IPS-11a (cell line): Measurements from ENCODE around the gene NEUROG1.

Experiments
- H3K4me3 ChIP-seq: one replicate; pipeline ENCODE4 v1.5.1; 2013; ENCODE audit warnings: low read depth, low read length, control low read depth

The NEUROG1 gene

DNA sequence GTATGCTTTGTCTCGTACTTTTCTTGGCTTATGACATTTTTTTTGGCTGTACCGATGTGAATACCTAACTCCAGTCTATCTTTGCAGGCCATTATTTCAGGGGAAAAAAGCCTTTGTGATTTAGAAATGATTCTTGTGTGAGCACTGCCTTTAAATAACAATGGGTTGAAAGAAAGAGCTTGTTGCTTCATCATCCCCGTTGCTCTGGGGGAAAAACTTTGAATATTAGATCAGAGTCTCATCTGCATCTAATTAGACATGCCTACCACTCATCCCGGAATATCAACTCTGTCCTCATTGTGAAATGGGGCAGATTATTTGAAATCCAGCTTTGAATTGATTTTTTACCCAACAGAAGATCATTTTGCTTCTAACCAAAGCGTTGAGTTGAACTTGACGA, 29.5 kb upstream of the NEUROG1 start:
- no peak overlapping the region for H3K4me3 ChIP-seq

DNA sequence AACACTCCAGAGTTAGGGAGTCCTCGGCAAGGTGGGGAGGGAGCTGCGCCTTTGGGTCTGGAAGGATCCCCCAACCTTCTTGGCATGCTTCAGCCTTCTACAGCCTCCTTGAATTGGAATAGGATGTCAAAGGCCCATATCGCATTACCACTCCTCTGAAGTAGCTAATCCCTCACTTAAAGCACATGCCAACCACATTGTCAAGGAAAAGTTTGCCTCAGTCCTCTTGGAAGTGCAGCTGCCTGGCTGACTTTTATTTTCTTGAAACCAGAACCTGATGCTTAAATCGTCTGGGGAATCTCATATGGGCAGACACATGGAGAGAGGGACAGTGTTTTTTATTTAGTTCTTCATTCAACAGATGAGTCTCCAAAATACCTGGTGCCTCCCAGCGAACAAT, 28.6 kb upstream of the NEUROG1 start:
- H3K4me3 ChIP-seq = no peak overlapping the region

DNA sequence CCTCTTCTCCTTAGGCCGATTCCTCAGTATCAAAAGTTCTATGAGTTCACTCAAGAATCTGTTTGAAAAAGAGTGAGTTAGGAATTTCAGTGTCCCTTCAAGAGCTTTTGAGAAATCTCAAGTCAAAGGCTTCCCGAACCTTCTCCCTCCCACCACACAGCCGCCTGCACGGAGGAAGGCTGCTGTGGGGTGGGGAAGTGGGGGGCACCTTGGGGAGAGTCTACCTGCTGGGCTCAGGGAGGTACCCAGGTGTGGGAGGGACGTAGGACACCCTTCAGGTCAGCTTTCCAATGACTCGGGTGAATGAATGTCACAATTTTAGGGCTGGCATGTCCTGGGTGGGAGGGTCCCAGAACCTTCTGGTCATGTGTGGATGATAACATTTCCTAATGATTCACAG, 25.5 kb upstream of the NEUROG1 start:
- H3K4me3 ChIP-seq = no peak overlapping the region

DNA sequence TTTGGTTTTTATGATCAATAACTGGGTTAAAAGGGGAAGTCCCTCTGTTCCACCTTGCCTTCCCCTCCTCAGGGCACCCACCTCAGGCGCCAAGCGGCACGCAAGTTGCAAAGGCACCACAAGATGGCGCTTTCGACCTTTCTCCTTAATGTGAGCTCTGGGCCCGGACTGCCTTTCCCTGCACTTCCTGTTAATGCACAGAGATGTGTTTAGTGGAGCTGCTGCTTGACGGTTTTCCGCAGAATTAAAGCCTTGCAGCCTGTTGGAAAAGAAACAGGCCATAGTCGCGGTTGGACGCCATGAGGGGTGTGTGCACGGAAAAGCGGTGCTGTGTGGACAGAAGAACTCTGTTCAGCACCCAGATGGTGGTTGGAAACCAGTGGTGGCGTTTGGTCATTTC, 25.1 kb upstream of the NEUROG1 start:
- H3K4me3 ChIP-seq = no peak overlapping the region

DNA sequence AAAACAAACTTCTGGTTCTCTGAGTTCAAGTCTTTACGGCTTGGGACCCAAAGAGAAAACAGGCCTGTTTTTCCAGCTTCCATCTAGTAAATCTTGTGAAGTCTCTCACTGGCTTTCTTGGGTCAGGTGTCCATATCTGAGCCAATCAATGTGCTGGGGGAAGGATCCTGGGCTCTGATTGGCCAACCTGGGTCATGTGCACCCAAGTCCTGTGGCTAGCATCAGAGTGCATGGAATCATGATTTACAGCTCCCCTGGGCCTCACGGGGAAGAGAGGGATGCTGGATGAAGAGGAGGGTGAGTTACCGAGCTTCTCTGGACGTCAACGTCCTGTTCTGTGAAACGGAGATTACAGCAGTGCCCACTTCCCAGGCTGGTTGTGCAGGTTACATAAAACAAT, 23.6 kb upstream of the NEUROG1 start:
- no peak overlapping the region for H3K4me3 ChIP-seq

DNA sequence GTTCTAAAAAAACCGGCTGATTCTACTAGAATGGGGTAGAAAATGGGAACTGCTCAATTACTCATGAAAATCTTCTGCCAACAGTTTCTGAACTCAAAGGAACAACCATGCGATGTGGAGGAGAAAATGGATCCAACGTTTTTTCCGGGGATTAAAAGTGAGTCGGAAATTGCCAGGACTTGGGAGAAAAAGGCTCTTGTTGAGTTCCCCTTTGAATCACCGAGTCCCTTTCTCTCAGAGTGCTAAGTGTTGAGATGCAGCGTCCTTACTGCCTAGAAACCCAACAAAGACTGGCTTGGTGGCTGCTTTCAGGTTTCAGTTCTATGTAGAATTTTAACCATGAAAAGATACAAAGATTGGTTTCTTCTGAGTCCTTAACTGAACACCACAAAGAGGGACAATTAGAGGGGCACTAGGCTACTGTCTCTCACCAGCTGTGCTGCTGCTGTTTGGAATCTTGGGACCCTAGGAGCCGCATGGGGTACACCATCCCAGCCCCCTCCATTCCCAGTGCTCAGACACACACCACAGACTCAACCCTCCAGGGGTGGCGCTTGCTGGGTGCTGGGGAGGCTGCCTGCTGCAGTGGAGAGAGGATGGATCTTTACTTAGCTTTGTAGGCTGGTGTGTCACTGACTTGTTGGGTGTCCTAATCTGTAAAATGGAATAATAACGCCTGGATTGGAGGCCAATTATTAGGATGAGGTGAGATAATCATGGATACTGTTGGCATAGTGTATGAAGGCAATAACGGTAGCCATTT, 21.5 kb upstream of the NEUROG1 start:
- H3K4me3 ChIP-seq = no peak overlapping the region

DNA sequence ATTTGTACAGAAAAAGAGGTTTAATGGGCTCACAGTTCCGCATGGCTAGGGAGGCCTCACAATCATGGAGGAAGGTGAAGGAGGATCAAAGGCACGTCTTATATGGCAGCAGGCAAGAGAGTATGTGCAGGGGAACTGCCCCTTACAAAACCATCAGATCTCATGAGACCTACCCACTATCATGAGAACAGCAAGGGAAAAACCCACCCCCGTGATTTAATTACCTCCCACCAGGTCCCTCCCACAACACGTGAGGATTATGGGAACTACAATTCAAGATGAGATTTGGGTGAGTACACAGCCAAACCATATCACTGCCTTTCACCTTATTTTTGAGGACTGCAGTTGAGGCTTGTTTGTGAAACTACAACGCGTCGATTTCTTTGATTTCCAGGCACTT, 20.9 kb upstream of the NEUROG1 start:
- H3K4me3 ChIP-seq = no peak overlapping the region

DNA sequence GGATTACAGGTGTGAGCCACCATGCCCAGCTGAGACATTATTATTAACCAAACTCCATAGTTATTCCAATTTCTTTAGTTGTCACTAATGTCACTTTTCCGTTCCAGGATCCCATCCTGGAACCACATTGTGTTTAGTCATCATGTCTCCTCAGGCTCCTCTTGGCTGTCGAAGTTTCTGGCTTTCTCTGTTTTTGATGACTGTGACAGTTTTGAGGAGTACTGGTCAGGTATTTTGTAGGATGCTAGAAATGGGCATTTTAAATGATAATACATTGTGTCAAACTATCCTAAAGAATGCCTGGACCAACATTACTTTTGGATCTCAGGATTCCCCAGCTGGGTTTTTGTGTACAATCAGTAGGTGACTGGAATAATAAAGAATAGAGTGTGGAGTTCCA, 19.8 kb upstream of the NEUROG1 start:
- H3K4me3 ChIP-seq = no peak overlapping the region

DNA sequence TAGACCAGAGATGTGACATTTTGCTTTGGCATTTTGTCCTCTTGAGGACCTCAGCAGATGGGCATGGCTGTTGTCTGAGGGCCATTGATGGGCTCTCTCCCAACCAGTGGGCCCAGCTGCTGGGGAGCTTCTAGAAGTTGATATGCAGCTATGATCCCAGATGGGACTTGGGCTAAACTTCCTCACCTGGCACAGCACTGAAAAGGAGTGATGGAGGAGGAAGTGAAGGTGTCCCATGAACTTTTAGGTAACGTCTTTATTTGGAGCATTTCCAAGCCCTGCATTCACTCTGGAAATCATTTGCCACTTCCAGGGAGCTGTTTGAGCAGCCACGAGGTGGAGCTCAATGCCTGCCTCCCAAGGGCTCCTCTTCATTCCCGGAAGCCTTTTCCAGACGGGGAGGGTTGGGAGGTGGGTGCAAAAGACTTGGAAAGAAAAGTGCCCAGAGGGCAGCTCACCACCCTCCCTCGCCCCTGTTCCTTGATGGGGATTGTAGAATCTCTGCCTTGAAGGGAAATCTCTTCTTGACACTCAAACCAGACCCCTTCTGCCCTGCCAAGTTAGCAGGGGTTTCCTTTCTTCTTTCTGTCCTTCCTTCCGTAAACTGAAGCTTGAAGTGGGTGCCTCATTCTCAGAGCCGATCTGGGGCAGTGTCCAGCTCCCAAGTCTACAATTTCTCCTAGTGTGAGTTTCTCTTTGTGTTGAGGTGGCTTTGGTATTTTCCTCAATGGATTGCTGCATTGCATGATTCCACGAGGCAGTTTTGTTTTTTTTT, 18.1 kb upstream of the NEUROG1 start:
- H3K4me3 ChIP-seq = no peak overlapping the region

DNA sequence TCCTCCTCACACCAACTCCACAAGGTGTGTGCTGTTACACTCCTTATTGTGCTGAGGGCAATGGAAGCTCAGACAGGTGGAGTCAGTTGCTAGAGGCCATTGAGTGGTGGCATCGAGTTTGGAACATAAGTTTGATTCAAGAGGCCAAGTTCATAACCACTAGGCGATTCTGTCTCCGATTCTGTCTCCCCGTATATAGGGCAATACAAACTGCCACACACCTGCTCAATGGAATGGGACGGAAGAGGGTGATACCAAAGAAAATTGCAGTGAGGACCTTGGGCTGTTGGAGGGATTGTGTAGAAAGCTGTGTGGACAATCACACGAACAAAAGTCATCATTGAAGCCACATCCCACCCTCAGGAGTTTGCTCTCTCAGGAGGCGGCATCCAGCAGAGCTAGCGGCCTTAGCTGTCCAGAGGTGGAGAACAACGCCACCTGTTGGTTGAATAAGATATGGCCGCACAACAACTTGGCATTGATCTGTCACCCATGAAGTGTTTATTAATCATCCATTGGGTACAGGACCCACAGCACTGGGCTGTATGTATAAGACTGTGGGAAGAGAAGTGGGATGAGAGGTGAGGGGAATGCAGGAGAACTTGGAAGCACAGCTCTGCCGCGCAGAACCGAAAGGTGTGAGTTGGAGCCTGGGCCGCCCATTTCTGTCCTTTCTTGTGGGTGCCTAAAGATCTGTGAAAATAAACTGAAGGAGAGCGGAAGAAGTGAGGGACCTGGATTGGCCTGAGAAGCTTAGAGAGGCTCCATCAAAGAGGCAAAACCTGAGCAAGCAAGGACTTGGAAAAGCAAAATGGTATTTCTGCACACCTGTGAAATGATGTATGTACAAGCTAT, 16.1 kb upstream of the NEUROG1 start:
- no peak overlapping the region for H3K4me3 ChIP-seq

DNA sequence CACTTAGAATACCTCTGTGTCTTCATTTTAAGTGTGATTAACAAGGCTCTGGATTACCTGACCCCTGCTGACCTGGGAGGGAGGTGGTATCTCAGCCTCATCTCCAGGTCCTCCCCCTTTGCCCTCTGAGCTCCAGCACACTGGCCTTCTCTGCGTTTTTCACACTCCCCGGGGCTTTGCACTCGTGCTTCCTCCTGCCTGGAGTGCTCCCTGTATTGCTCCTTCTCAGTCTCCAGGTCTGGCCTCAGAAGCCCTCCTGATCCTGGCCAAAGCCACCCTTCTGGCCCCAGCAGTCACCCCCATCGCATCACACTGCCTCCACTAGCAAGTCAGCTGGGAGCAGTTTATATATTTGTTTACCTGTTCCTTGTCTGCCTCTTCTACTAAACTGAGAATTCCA, 13.6 kb upstream of the NEUROG1 start:
- H3K4me3 ChIP-seq = no peak overlapping the region

DNA sequence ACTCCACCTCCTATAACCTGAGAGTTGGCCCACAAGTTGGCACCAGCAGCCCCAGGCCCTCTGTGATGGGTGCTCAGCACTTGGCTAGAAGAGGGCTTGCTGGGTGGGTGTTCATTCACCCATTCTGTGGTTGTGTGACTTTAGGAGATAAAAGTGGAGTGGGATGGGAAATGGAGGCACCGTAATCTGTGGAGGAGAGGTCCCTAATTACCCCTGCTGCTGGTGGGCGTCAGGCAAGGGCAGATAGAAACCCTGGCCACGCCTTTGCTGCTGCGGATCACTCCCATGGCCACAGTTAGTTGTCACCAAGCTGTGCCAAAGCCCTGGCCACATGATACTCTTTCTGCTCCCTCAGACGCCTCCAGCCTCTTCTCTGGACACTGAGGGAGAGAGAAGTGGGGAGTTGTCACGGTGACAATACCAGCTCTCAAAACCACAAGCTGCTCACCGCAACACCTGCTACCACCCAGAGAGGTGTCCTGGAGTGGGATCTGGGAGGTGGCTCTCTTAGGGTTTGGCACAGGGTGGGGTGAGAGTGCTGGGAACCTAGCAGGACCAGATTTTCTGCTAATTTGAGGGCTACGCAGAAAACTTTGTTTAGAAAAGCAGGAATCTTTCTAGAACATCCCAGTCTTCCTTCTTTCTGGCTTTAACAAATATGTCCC, 12.0 kb upstream of the NEUROG1 start:
- H3K4me3 ChIP-seq = no peak overlapping the region

DNA sequence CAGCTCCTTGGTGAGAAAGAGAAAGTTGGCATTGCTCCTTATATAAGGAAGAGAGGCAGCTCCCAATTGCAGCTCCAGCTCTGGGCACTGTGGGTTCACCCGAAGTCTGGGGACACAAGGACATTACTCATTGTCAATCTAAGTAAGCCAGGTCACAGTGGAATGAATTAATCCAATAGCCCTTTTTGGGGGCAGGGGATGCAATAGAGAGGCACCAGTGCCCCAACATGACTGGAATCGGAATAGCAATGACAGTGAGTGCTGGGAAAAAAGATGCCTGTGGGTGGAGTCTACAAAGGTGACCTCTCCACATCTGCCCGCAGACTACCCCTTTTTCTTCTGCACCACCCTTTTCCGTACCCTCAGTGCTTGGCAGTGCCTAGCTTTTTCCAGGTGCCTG, 11.1 kb upstream of the NEUROG1 start:
- H3K4me3 ChIP-seq = no peak overlapping the region

DNA sequence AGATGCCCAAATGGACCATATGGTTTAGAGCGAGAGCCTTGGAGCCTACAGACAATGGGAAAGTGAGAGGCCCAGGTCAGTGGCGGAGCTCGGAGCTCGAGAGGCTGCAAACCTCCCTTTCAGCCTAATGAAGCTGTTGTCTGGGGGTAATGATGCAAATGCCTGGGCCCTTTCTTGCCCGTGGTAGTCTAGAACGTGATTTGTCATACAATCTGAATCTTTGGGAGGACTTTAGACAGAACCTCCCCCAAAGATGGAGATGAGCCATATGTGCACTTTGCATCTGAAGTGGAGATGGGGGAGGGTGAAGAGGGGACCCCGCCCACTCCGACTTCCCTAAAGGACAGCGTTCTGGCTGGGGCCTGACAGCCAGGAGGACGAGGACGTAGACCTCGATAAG, 10.3 kb upstream of the NEUROG1 start:
- no peak overlapping the region for H3K4me3 ChIP-seq

DNA sequence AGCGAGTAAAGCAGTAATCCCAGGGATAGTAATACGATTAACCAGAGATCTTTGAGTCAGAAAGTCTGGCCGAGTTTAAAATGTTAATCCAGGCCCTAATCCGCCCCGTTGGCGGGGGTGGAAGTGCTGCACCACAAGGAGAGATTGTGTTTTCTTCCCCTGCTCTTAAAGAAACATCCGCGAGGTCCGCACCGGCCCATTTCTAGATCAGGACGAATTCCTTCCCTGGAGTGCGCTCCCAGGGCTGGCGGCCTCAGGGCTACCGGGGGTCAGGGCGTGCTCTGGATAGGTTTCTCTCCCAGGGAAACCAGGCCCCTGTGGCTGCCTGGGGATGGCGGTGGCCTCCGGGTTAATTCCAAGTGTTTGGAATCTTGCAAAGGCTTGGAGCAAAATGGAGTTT, 9.3 kb upstream of the NEUROG1 start:
- no peak overlapping the region for H3K4me3 ChIP-seq

DNA sequence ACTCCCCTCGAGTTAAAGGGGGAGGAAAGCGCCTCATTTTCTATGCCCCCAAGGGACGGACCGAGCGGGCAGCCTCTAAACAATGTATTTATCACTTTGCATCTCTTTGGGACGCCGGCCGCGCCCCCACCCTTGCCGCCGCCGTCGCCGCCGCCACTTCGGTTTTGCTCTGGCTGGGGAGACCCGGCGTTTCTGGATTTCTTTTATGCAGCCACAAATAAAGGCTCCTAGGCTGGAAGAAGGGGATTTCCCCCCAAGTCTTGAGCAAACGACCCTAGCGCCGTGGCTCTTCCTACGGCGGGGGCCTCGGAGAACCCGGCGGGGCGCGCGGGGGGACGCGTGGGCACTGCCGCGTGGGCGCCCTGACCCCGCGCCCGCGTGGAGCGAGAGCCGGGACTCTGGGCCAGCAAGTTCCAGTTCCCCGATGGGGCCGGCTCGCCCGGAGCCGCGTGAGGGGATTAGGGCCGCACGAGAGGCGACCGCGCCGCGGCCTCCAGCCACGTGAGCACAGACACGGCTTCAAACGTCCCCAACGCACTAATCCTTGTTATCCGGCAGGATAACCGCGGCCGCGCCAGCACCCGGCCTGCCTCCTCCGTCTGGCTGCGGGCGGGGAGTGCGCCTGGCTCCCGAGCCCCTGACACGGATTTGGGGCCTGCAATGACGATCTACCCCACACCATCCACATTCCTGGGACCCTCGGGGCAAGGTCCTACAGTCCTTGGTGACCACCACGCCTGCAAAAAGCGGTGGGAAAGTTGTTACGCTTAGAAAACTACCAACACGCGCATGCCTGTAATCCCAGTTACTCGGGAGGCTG, 7.9 kb upstream of the NEUROG1 start:
- H3K4me3 ChIP-seq = no peak overlapping the region

DNA sequence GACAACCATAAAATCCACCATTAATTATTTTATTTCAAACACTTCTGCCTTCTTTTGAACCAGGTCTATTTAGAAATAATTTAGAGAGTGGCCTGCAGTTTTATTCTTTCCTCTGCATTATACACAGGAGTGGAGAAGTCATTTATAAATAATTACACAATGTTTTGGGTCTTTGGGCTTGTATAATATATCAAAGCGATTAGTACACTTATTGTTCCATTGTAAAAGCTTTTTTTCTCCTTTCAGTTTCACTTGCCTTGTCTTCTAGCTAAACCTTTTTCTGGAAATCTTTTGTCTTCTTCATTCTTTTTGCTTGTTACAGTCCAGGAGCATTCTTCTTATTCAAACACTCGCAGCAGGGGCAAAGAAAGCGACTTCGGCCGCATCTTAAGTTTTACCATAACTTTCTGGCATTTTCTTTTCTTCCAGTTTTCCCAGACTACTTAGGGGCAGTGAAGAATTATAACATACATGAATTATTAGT, 7.3 kb upstream of the NEUROG1 start:
- no peak overlapping the region for H3K4me3 ChIP-seq

DNA sequence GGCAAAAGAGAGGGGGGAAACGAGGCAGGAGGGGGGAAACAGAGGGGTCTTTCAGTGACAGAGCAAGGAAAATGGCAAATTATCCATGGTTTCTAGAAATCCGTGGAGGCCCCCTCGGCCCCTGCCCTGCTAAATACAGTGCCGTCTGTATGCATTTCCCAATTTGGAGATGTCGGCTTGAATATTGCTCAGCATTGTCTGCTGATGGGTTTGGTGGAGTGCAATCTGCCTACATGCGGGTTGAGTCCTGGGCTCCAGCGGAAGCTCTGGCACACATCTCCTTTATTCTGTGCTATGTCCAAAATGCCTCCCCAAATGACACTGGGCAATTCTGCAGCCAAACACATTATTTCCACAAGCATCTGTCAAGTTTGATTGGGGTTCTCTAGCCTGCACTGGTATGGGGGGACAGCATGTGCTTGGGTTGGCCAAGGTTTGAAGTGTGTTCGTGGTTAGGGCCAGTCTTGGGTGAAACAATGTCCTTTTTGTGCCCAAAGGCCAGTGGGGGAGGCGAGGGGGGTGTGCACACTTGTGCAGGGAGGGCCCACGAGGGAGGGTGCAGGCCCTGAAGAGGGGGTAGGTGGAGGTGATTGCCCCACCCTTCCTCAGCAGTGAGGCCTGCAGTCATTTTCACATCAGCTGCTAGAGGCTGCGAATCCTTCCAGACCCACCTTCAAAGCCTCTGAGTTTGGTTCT, 6.2 kb upstream of the NEUROG1 start:
- H3K4me3 ChIP-seq = no peak overlapping the region

DNA sequence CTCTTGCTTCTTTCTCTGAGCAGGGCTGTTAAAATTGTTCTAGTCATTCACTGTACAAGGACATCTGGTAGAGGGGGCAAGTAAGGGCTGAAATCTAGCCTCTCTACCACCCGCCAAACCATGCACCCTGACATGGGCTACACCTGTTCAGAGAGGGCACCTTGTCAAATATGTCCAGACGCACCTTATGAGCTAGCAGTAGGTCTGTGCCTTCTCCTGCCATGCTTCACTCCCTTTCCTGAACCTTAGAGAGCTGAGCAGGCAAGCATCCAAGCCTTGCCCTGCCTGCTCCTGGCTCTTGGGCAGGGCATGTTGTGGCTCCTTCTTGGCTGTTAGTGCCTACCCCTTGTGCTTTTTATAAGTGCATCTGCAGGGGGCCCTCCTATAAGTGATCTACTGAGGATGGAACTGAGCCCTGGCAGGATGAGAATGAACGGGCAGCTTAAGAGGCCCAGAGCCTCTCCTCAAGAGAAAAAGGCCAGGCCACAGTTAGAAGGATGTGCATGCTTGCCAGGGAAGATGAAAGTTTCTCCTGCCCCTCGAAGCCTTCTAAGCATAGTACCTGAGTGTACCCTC, 3.8 kb upstream of the NEUROG1 start:
- no peak overlapping the region for H3K4me3 ChIP-seq
